BE2C (cell line): ENCODE results near the gene NDST1.

Source experiments
- DNase-seq: peaks from one replicate; pipeline ENCODE4 v3.0.0-alpha.2; 2020
- H3K27me3 ChIP-seq: fragments of 250-450 bp; sonication (Bioruptor Pico); 2 replicates; pipeline ENCODE4 v1.5.1; 2020; ENCODE audit warnings: mild to moderate bottlenecking
- H3K36me3 ChIP-seq: fragments of 250-450 bp; sonication (Bioruptor Pico); 2 replicates; pipeline ENCODE4 v1.5.1; 2020; ENCODE audit warnings: mild to moderate bottlenecking
- H3K4me1 ChIP-seq: fragments of 250-450 bp; sonication (Bioruptor Pico); 2 replicates; pipeline ENCODE4 v1.5.1; 2020
- H3K4me3 ChIP-seq: 2 replicates; pipeline ENCODE4 v1.5.1; 2011; ENCODE audit warnings: low read depth, low read length
- H3K9me3 ChIP-seq: fragments of 250-450 bp; sonication (Bioruptor Pico); 2 replicates; pipeline ENCODE4 v1.5.1; 2020
- CTCF ChIP-seq: IDR thresholded peaks from 2 replicates; pipeline ENCODE4 v1.5.1; 2012; ENCODE audit warnings: mild to moderate bottlenecking, low read depth, low read length

The NDST1 gene

GRCh38 chr5:150559088-150559487, 51.2 kb downstream of the NDST1 start:
- Histone ChIP-seq H3K4me1 (peaks cover 4% of the 10 kb centered on the region; the same call in 1 of the 2 replicates), H3K27me3 (no peaks in the 10 kb centered on the region), H3K36me3 (peaks cover 8% of the 10 kb centered on the region; the same call in 1 of the 2 replicates), H3K9me3 (no peaks in the 10 kb centered on the region), H3K4me3 (no peak overlapping the region)
- no peak for TF ChIP-seq CTCF
- no peak for DNase-seq

GRCh38 chr5:150559701-150560100, 51.8 kb downstream of the NDST1 start:
- Histone ChIP-seq H3K4me3 (no peak overlapping the region), H3K27me3 (no peaks in the 10 kb centered on the region), H3K9me3 (no peaks in the 10 kb centered on the region), H3K4me1 (peaks cover 4% of the 10 kb centered on the region; the same call in 1 of the 2 replicates), H3K36me3 (peaks cover 5% of the 10 kb centered on the region; the same call in 1 of the 2 replicates)
- no peak for TF ChIP-seq CTCF
- DNase-seq = no peak

GRCh38 chr5:150560401-150561191, 52.7 kb downstream of the NDST1 start:
- peaks cover 4% of the 10 kb centered on the region; the same call in 1 of the 2 replicates for H3K4me1 ChIP-seq
- DNase-seq = peak; percentile 91

GRCh38 chr5:150561192-150561512, 53.2 kb downstream of the NDST1 start:
- no peaks in the 10 kb centered on the region for H3K27me3 ChIP-seq
- H3K9me3 ChIP-seq = no peaks in the 10 kb centered on the region
- no peak for DNase-seq
- H3K36me3 ChIP-seq = no peaks in the 10 kb centered on the region
- no peak for TF ChIP-seq CTCF
- H3K4me1 ChIP-seq = peaks cover 4% of the 10 kb centered on the region; the same call in 1 of the 2 replicates
- no peak overlapping the region for H3K4me3 ChIP-seq

More at GRCh38 chr5:150560401-150561191, 52.7 kb downstream of the NDST1 start:
- no peak overlapping the region for H3K4me3 ChIP-seq
- no peaks in the 10 kb centered on the region for H3K27me3 ChIP-seq
- peak; percentile 91 for TF ChIP-seq CTCF
- H3K36me3 ChIP-seq = 0 out of 2 replicates have a peak, but pooled peaks cover 2% of the 10 kb centered on the region
- no peaks in the 10 kb centered on the region for H3K9me3 ChIP-seq

- peaks cover 4% of the 10 kb centered on the region; the same call in 1 of the 2 replicates for H3K4me1 ChIP-seq
- DNase-seq = no peak
- no peaks in the 10 kb centered on the region for H3K9me3 ChIP-seq
- H3K27me3 ChIP-seq = no peaks in the 10 kb centered on the region
- no peak for TF ChIP-seq CTCF
- H3K4me3 ChIP-seq = no peak overlapping the region
- H3K36me3 ChIP-seq = no peaks in the 10 kb centered on the region
Observed at GRCh38 chr5:150561571-150562275, 53.8 kb downstream of the NDST1 start.

GRCh38 chr5:150562832-150563231, 54.9 kb downstream of the NDST1 start:
- DNase-seq = peak; percentile 61

More at GRCh38 chr5:150562832-150563231, 54.9 kb downstream of the NDST1 start:
- H3K4me1 ChIP-seq = peaks cover 4% of the 10 kb centered on the region; the same call in 1 of the 2 replicates
- H3K9me3 ChIP-seq = no peaks in the 10 kb centered on the region
- no peak overlapping the region for H3K4me3 ChIP-seq
- no peaks in the 10 kb centered on the region for H3K36me3 ChIP-seq
- peak; percentile 80 for TF ChIP-seq CTCF
- no peaks in the 10 kb centered on the region for H3K27me3 ChIP-seq
